ES-I3 (cell line): Measurements from ENCODE around the gene ESYT2.

ENCODE experiments used
- H3K36me3 ChIP-seq: 2 replicates; pipeline ENCODE4 v1.6.1; 2013; ENCODE audit warnings: mild to moderate bottlenecking, low read length, control low read depth, moderate library complexity; ENCODE audit not compliant: insufficient read depth
- H3K4me1 ChIP-seq: 2 replicates; pipeline ENCODE4 v1.6.1; 2013; ENCODE audit warnings: mild to moderate bottlenecking, control low read depth, low read length; ENCODE audit not compliant: insufficient read depth
- H3K9ac ChIP-seq: 2 replicates; pipeline ENCODE4 v1.6.1; 2013; ENCODE audit warnings: low read depth, mild to moderate bottlenecking, low read length, moderate library complexity
- H3K9me3 ChIP-seq: 2 replicates; pipeline ENCODE4 v1.6.1; 2013; ENCODE audit warnings: mild to moderate bottlenecking, low read length, moderate library complexity; ENCODE audit not compliant: control insufficient read depth, insufficient read depth

ESYT2 gene

DNA sequence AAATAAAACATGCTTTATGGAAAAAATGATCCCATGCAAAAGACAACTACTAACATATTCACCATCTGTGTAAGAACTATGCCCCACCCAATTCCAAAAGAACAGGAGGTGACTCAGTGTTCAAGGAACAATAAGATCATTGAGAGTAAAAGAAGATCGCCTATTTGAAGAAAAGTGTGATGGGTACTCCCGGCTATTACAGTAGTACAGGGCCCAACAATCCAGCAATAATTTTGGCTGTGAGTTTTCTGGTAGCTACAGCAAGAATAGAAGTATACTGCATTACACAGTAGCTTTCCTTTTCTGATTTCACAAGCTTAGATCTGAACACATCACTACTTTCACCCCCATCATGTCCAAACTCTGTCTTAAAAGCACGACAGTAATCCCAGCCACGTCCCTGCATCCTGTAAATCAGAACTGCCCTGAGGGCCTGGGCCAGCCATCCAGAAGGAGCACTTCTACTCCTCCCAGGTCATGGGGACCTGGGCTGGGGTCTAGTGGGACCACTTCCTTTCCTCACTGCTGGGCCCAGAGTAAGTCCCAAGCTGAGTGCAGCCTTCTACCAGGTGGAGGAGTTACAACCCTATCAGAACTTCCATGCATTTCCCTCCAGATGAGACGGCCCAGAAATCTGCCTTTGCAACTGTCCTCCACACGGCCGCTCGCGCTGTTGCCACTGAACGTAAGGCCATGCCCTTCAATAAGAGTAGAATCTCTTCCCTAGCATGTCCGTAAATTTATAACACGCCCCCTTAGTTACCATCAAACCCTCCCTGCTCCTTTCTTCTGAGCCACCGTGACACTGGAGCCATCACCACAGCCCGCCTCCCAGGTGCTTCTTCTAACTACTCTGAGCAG lies 7.9 kb downstream of the ESYT2 start:
- no peaks in the 10 kb centered on the region for H3K36me3 ChIP-seq
- H3K9me3 ChIP-seq: no peaks in the 10 kb centered on the region
- H3K9ac ChIP-seq: no peak overlapping the region
- H3K4me1 ChIP-seq: peaks cover 16% of the 10 kb centered on the region

DNA sequence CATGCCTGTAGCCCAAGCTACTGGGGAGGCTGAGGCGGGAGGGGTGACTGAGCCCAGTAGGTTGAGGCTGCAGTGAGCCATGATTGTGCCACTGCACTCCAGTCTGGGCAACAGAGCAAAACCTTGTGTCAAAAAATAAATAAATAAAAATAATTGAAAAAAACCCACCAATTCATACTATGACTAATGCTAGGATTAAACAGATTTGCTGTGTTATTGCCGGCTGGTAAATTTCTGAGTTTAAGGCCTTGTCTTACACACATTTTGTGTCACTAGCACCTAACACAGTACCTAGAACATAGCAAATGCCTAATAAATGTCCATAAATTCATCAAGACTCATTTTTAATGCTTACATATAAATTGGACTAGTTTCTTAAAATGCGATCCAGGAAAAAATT lies 8.7 kb downstream of the ESYT2 start:
- H3K4me1 ChIP-seq: peaks cover 18% of the 10 kb centered on the region
- H3K9ac ChIP-seq: no peak overlapping the region
- no peaks in the 10 kb centered on the region for H3K9me3 ChIP-seq
- no peaks in the 10 kb centered on the region for H3K36me3 ChIP-seq

DNA sequence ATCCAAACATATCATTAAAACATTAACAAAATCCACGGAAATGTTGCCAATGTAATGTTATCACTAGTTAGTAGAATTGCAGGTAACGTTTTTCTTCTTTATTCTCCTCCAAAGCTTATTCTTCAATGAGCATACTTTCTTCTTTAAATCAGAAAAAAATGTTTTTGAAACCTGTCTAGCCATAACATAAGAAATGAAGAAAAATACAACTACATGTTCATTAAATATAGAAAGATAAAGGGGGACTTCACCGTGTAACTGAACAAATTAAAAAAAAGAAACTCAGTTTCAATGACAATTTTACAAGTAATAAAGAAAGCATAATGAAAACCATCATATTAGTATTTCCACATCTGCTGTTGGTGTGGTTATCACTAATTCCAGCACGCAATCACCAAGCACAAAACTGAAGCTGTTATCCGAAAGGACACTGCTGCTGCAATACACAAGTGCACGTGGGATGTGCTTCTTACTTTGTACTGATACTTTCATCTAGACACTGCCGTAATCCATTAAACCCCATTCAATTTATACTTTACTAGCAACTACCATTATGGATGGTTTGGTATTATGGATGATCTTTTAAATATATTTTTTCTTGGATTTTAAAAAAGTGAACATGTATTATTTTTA lies 9.6 kb downstream of the ESYT2 start:
- H3K9me3 ChIP-seq: no peaks in the 10 kb centered on the region
- peaks cover 28% of the 10 kb centered on the region for H3K4me1 ChIP-seq
- H3K36me3 ChIP-seq: no peaks in the 10 kb centered on the region
- H3K9ac ChIP-seq: no peak overlapping the region

DNA sequence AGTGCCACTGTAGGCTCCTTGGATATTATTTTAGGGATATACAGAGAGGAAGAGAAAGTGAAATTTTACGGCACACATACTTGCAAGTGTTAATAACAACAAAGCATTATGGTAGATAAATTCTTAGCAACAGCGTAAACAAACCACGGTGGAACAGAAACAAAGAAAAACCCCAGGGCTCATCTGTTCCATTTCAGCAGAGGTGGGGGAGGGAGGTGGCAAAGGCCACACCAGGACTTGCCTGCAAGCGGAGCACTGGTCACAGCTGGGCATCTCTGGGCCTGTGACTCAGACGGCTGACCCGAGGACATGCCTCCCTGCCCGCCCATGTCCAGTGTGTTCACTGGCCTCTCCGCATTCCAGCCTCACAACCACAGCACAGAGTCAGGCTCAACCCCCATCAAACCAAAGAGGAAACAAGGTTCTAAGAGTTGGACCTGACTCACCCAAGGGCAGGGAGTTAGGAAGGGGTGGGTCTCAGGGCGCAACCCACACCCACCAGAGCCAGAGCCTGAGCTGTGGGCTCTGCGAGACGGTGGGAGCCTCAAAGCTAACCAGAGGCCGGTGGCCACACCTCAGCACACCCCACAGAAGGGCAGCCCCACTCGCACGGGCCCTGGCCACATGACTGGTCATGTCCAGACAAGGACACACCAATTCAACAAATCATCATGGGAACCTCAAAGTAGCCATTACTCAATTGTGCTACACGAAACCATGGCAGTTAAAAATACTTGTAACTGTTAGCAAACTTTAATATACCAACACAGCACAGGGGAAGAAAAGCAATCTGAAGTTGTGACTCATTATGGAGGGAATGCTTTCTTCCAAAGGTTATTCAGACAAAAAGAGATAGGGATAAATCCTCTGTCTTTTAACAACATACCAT lies 10.7 kb downstream of the ESYT2 start:
- no peaks in the 10 kb centered on the region for H3K36me3 ChIP-seq
- H3K9ac ChIP-seq: peak overlapping the region; percentile 17; the same call in 1 of the 2 replicates
- no peaks in the 10 kb centered on the region for H3K9me3 ChIP-seq
- peaks cover 32% of the 10 kb centered on the region for H3K4me1 ChIP-seq

DNA sequence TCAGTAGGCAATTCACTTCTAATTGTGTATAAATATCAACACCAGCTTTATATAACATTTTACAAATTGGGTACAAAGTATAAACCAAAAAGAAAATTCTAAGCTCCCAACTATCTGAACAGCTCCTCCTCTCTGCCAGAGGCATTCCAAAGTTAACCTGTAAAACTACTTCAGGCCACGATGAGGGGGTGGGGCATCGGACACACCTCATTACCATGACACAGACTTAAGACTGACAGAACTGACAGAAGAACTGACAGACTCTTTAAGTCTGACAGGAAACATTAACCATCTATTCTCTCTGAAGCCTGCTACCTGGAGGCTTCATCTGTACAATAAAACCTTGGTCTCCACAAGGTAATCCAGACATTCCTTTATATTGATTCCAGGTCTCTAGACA lies 12.3 kb downstream of the ESYT2 start:
- peaks cover 34% of the 10 kb centered on the region for H3K4me1 ChIP-seq
- H3K36me3 ChIP-seq: no peaks in the 10 kb centered on the region
- H3K9ac ChIP-seq: no peak overlapping the region
- H3K9me3 ChIP-seq: no peaks in the 10 kb centered on the region

DNA sequence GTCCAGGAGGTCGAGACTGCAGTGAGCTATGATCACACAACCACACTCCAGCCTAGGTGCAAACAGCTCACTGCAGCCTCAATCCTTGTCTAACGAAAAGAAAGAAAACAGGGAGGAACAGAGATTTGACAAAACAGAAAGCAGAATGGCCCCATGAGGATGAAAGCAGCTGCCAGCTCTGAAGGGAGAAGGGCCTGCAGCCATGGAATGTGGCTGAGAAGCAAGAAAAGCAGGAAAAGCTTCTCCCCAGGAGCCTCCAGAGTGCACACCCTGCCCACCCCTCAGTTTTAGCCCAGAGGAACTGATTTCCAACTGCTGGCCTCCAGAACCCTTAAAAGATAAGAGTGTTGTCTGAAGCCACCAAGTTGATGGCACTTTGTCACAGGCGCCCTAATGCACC lies 13.0 kb downstream of the ESYT2 start:
- Histone ChIP-seq H3K9ac (no peak overlapping the region), H3K9me3 (no peaks in the 10 kb centered on the region), H3K36me3 (no peaks in the 10 kb centered on the region), H3K4me1 (peaks cover 35% of the 10 kb centered on the region)

DNA sequence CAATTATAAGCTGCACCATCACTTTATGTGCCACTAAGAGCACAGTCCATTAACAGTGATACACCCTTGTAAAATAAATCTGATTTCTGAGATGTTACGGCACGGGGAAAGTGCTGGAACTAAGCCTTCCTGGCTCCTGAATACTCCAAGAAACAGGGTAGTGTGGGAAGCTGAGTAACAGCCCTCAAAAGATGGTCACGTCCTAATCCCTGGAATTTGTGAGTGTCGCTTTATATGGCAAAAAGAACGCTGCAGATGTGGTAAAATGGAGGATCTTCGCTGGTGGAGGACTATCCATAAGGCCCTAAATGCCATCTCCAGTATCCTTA lies 13.5 kb downstream of the ESYT2 start:
- Histone ChIP-seq H3K36me3 (no peaks in the 10 kb centered on the region), H3K9me3 (no peaks in the 10 kb centered on the region), H3K4me1 (peaks cover 33% of the 10 kb centered on the region), H3K9ac (no peak overlapping the region)

DNA sequence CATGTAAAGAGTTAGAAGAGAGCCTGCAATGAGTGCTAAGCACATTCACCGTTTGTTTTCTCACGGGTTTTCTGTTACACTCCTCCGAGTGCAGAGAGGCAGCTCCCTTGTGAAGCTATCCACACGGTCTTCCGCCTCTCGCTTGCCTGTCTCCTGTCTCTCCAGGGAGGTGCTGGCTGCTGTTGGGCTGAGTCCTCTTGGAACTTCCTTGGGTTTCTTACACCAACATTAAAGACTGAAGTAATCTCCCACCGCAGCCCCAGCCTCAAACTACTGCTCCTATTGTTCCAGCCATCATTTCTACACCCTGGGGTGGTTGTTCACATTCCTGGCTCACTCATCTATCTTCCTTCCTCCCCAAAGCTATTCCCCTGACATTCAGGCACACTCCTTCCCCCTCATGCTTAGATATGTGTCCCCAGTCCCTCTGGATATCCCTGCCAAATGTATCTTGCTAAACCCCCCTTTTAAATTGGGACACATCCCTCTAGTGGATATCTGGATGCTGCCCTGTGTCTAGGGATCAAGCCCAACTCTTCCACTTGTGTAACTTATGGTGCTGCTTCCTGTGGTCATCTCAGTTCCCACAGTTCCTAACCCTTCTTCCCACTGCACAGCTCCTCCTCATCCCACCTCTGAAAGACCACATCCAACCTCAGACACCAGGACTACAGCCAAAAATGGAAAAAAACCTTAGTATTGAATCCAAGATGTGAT lies 14.1 kb downstream of the ESYT2 start:
- Histone ChIP-seq H3K36me3 (no peaks in the 10 kb centered on the region), H3K9ac (no peak overlapping the region), H3K9me3 (no peaks in the 10 kb centered on the region), H3K4me1 (peaks cover 33% of the 10 kb centered on the region)

DNA sequence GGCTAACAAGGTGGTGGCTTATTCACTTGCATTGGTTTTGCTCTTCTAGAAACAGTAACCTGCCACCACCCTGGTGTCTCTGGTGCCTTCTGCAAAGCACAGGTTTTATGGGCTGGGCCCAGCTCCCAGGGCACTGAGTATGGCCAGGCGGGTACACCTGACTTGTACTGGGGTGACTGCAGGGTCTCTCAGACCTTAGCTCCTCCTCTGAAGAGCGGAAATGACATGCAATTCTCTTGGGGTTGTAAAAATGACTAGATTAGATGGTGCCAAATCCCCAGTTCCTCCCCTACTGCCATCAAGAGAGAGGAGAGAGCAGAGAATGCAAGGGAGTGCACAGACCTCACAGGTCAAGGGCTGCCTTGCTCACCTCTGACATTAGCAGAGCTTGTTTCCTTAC lies 14.7 kb downstream of the ESYT2 start:
- H3K9me3 ChIP-seq: no peaks in the 10 kb centered on the region
- no peak overlapping the region for H3K9ac ChIP-seq
- H3K4me1 ChIP-seq: peaks cover 33% of the 10 kb centered on the region
- no peaks in the 10 kb centered on the region for H3K36me3 ChIP-seq

DNA sequence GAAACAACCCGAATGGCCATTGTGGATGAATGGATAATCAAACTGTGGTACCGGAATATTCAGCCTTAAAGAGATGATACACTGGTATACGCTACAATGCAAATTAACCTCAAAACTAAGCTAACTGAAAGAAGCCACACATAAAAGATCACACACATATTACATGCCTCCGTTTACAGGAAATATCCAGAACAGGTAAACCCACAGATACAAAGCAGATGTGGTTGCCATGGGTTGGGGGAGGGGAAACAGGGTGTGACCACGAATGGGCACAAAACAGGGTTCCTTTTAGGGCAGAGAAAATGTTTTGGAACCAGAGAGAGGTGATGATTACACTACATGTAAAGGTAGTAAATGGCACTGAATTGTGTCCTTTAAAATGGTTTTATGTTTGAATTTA lies 16.6 kb downstream of the ESYT2 start:
- Histone ChIP-seq H3K9me3 (peaks cover 3% of the 10 kb centered on the region; the same call in 1 of the 2 replicates), H3K4me1 (peaks cover 33% of the 10 kb centered on the region), H3K9ac (no peak overlapping the region), H3K36me3 (peaks cover 5% of the 10 kb centered on the region; the same call in 1 of the 2 replicates)

DNA sequence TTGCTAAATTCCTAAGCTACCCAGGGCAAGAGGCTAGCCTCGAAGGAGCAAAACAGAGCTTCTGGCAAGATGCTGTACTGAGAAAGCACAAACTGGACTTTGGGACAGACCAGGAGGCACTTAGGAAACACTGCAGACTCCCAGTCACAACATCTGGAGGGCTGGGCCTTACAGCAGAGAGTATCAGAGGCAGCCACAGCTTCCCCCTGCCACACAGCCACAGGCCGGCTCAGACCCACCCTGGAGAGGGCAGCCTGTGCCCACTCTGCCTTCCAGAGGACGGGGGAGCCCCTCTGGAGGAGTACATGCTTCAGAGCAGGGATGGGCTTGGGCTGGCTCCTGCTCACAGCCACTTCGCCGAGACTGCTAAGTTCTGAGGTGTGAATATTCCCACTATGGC lies 17.4 kb downstream of the ESYT2 start:
- no peak overlapping the region for H3K9ac ChIP-seq
- peaks cover 5% of the 10 kb centered on the region; the same call in 1 of the 2 replicates for H3K36me3 ChIP-seq
- H3K9me3 ChIP-seq: peaks cover 3% of the 10 kb centered on the region; the same call in 1 of the 2 replicates
- peaks cover 28% of the 10 kb centered on the region for H3K4me1 ChIP-seq

DNA sequence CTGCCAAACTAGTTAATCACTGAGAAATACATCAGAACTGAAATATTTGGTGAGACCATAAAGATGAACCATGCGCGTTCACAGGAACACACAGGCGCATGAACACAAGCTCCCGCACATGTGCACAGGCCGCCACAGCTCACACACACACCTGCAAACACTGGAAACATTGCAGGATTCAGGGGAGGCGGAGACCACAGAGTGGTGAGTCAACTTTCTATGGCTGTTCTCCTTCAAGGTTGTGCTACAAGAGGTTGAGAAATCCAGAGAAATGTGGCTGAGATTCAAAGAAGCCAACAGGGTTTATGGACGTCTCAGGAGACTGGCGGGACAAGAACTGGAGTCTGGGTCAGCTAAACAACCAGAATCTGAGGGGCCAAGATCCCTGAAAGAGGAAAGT lies 17.8 kb downstream of the ESYT2 start:
- Histone ChIP-seq H3K9ac (no peak overlapping the region), H3K4me1 (peaks cover 26% of the 10 kb centered on the region), H3K36me3 (peaks cover 5% of the 10 kb centered on the region; the same call in 1 of the 2 replicates), H3K9me3 (peaks cover 3% of the 10 kb centered on the region; the same call in 1 of the 2 replicates)

DNA sequence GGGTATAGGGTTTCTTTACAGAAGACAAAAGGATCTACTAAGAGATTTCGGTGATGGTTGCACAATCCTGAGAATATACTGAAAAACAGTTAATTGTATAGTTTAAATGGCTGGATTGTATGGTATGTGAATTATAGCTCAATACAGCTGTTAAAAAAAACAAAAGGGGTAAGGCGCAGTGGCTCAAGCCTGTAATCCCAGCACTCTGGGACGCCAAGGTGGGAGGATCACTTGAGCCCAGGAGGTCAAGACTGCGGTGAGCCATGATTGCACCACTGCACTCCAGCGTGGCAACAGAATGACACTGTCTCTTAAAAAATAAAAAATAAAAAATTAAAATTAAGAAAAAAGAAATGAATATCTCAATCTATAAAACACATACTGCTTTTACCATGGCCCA lies 18.5 kb downstream of the ESYT2 start:
- H3K36me3 ChIP-seq: peaks cover 5% of the 10 kb centered on the region; the same call in 1 of the 2 replicates
- peaks cover 6% of the 10 kb centered on the region; the same call in 1 of the 2 replicates for H3K9me3 ChIP-seq
- H3K4me1 ChIP-seq: peaks cover 26% of the 10 kb centered on the region
- no peak overlapping the region for H3K9ac ChIP-seq

DNA sequence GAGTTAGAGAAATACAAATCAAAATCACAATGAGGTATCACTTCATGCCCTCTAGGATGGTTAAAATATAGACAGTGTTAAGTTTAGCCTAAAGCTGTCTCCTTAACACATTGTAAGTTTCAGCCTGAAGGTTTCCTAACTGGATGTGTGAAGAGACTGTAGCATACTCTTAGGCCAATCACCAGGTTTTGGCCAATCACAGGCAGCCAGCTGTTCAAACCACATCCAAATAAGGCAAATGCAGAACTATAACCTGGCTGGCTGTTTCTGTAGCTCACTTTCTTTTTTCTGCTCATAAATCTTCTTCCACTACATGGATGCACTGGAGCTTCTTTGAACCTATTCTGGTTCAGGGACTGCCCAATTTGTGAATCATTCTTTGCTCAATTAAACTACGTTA lies 19.7 kb downstream of the ESYT2 start:
- peaks cover 13% of the 10 kb centered on the region for H3K4me1 ChIP-seq
- peaks cover 5% of the 10 kb centered on the region; the same call in 1 of the 2 replicates for H3K36me3 ChIP-seq
- no peak overlapping the region for H3K9ac ChIP-seq
- peaks cover 10% of the 10 kb centered on the region; the same call in 1 of the 2 replicates for H3K9me3 ChIP-seq
